Natural killer cell (primary cell): Measurements from ENCODE around the gene NUDCD2. TPM values are rescaled to one million over a fixed set of nuclear protein-coding genes. Genes with fewer than 3 reads are reported as not detected.

Experiments
- ATAC-seq, 3 donors: fragments of 150-1000 bp in 2 of 3; fragments of 200-7000 bp in 1 of 3; cut with Tn5 transposase; 1 replicate in 1 of 3; 2 replicates in 2 of 3; pipeline ENCODE4 v1.10.0; 2021; ENCODE audit warnings: mild to moderate bottlenecking in 2 of 3, moderate library complexity in 2 of 3
- DNase-seq, 2 donors: peaks; one replicate each; pipeline versions ENCODE4 v3.0.0 to v3.0.0-alpha.2; 2013 to 2021; ENCODE audit warnings: mixed read lengths in 1 of 2
- H3K27ac ChIP-seq: one replicate; pipeline ENCODE4 v1.5.1; 2013; ENCODE audit warnings: mild to moderate bottlenecking, low read length
- H3K27me3 ChIP-seq: one replicate; pipeline ENCODE4 v1.6.1; 2013; ENCODE audit warnings: low read length; ENCODE audit not compliant: control insufficient read depth, insufficient read depth
- H3K36me3 ChIP-seq: one replicate; pipeline ENCODE4 v1.6.1; 2013; ENCODE audit warnings: low read length; ENCODE audit not compliant: control insufficient read depth, insufficient read depth
- H3K4me1 ChIP-seq: one replicate; pipeline ENCODE4 v1.6.1; 2013; ENCODE audit warnings: low read length; ENCODE audit not compliant: control insufficient read depth, insufficient read depth
- H3K4me3 ChIP-seq: one replicate; pipeline ENCODE4 v1.5.1; 2013; ENCODE audit warnings: low read length
- H3K9me3 ChIP-seq: one replicate; pipeline ENCODE4 v1.6.1; 2013; ENCODE audit warnings: low read length; ENCODE audit not compliant: control insufficient read depth, insufficient read depth
- H3K27ac Mint-ChIP-seq, 2 donors: one replicate each; pipeline ENCODE4 v1.8.0; 2022; ENCODE audit warnings: mild to moderate bottlenecking in 2 of 2, mixed read lengths in 2 of 2, moderate library complexity in 1 of 2
- H3K27me3 Mint-ChIP-seq, 2 donors: one replicate each; pipeline ENCODE4 v1.8.0; 2022; ENCODE audit warnings: low read depth in 2 of 2, mixed read lengths in 2 of 2
- H3K36me3 Mint-ChIP-seq: one replicate; pipeline ENCODE4 v1.8.0; 2022; ENCODE audit warnings: mixed read lengths
- H3K4me1 Mint-ChIP-seq, 2 donors: one replicate each; pipeline ENCODE4 v1.8.0; 2022; ENCODE audit warnings: mixed read lengths in 2 of 2
- H3K4me3 Mint-ChIP-seq: one replicate; pipeline ENCODE4 v1.8.0; 2022; ENCODE audit warnings: mild to moderate bottlenecking, moderate library complexity, mixed read lengths
- H3K9me3 Mint-ChIP-seq, 2 donors: one replicate each; pipeline ENCODE4 v1.8.0; 2022; ENCODE audit warnings: mixed read lengths in 2 of 2
- CTCF ChIP-seq: fragments of 200-600 bp; IDR thresholded peaks from one replicate; pipeline ENCODE4 v1.8.0; 2022; ENCODE audit warnings: antibody characterized with exemption
- WGBS: methylation state at CpG from one replicate; pipeline ENCODE4 v1.1.7; 2013; ENCODE audit warnings: missing lambda C conversion rate; ENCODE audit not compliant: insufficient coverage; 5-methylcytosine and 5-hydroxymethylcytosine counted together
- intact Hi-C: fragments of 100-400 bp; cut with micrococcal nuclease; formaldehyde crosslinking; loops from one replicate; pipeline ENCODE4 v1.14.2; 2022
- total RNA-seq, 4 donors: library from RNA; stranded (reverse); fragments of 120-200 nt in 1 of 4; gene quantifications; one replicate each; pipeline versions ENCODE4 v1.2.3 to v1.2.4, GENCODE V29; 2013 to 2022

NUDCD2 gene
- total RNA-seq, 3 donors from 2014 or later (not counting 1 experiment from before 2014, with no cell fraction given), result 13.2 to 24.7 (median 21.7) TPM

- peak in 1 of 3 donors; percentile 18 for ATAC-seq
- Mint-ChIP-seq H3K27me3 (no peaks in the 10 kb centered on the region), H3K4me1 (peaks cover 75 to 79% of the 10 kb centered on the region in 2 donors), H3K4me3 (peak overlapping the region; percentile 98), H3K36me3 (no peaks in the 10 kb centered on the region), H3K9me3 (no peaks in the 10 kb centered on the region), H3K27ac (peak overlapping the region; percentile 99 to 100)
- Histone ChIP-seq H3K27ac (peak overlapping the region; percentile 99), H3K36me3 (peaks cover 7% of the 10 kb centered on the region), H3K27me3 (no peaks in the 10 kb centered on the region), H3K4me3 (peak overlapping the region; percentile 92), H3K9me3 (no peaks in the 10 kb centered on the region), H3K4me1 (peaks cover 25% of the 10 kb centered on the region)
- TF ChIP-seq CTCF, result no peak
- peak in 1 of 2 donors; percentile 56 for DNase-seq
- intact Hi-C loops, result loop anchor here (1.0 kb wide), 1 partner anchor 69 kb away; the partner anchor contains the start of gene CCNG1
- under 1% methylated on average over 8 of the region's 8 CpGs for whole genome bisulfite sequencing
Observed at GRCh38 chr5:163506726-163507125, 46.8 kb upstream of the NUDCD2 start.

GRCh38 chr5:163506095-163506457 is 46.2 kb upstream of the NUDCD2 start:
- no peaks in the 10 kb centered on the region for H3K36me3 Mint-ChIP-seq
- peak overlapping the region; percentile 99 for H3K27ac ChIP-seq
- no peaks in the 10 kb centered on the region for H3K27me3 ChIP-seq
- peaks cover 7% of the 10 kb centered on the region for H3K36me3 ChIP-seq
- ATAC-seq, result peak; percentile 10 to 18 (median 12)
- peak overlapping the region; percentile 92 for H3K4me3 ChIP-seq
- intact Hi-C loops, result loop anchor here (1.0 kb wide), 1 partner anchor 69 kb away; the partner anchor contains the start of gene CCNG1
- H3K4me3 Mint-ChIP-seq, result peak overlapping the region; percentile 98
- H3K27me3 Mint-ChIP-seq, result no peaks in the 10 kb centered on the region
- peaks cover 25% of the 10 kb centered on the region for H3K4me1 ChIP-seq
- no peaks in the 10 kb centered on the region for H3K9me3 Mint-ChIP-seq
- H3K27ac Mint-ChIP-seq, result peak overlapping the region; percentile 99 to 100
- WGBS, result 0% methylated on average over 7 of the region's 9 CpGs
- peaks cover 74 to 78% of the 10 kb centered on the region in 2 donors for H3K4me1 Mint-ChIP-seq
- no peak for TF ChIP-seq CTCF
- DNase-seq, result peak in 1 of 2 donors; percentile 23
- H3K9me3 ChIP-seq, result no peaks in the 10 kb centered on the region

DNA sequence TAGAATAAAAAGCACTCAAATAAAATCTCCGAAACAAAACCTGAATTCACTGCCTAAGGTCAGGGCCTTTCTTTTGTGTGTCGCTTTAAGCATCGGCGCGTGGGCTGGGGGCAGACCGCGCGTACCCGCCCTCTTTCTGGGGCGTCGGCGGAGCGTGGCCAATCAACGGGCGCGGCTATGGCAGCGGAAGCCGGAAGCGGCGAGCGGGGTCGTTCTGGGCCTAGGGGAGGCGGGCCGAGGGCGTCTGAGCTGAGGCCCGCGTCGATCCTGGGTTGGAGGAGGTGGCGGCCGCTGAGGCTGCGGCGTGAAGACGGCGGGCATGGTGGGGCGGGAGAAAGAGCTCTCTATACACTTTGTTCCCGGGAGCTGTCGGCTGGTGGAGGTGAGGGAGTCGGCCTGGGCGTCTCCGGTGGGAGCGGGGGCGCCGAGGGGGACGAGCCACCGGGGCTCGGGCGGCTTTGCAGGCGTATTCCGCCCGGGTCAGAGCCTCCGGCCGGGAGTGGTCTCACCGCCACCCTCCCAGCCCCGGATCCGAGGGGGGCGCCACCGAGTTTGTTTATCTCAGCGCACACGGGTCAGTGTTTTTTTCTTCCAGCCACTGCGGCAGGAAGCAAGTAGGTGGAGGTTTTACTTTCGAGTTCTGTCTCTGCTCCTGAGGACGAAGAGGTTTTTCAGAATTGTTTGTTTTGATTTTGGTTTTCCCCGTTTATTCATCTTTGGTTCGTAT is 45.6 kb upstream of the NUDCD2 start, which contains the start of gene MAT2B:
Gene MAT2B, plus strand, starts transcription at position 252 of the 727 bp plus-strand sequence. Its CDS starts 68 bp downstream, at position 320.
- Mint-ChIP-seq H3K27ac (peak within 1 kb of the TSS; percentile 99 to 100), H3K4me3 (peak within 1 kb of the TSS; percentile 98), H3K27me3 (no peaks in the 10 kb centered on the region), H3K9me3 (no peaks in the 10 kb centered on the region), H3K4me1 (peaks cover 70 to 74% of the 10 kb centered on the region in 2 donors), H3K36me3 (no peaks in the 10 kb centered on the region)
- peak; percentile 48 for TF ChIP-seq CTCF
- H3K27me3 ChIP-seq, result no peaks in the 10 kb centered on the region
- intact Hi-C loops, result loop anchor here (1.0 kb wide), 2 partner anchors 45 to 68 kb away; partner anchors contain the start of genes CCNG1, HMMR and NUDCD2
- under 1% methylated on average over 64 of the region's 64 CpGs for WGBS
- DNase-seq (peak; percentile 95 to 98), ATAC-seq (peak; percentile 81 to 96 (median 87))
- H3K36me3 ChIP-seq, result peaks cover 3% of the 10 kb centered on the region
- H3K4me1 ChIP-seq, result peaks cover 24% of the 10 kb centered on the region
- H3K27ac ChIP-seq, result peak within 1 kb of the TSS; percentile 99
- H3K4me3 ChIP-seq, result peak within 1 kb of the TSS; percentile 92
- no peaks in the 10 kb centered on the region for H3K9me3 ChIP-seq
